ENCODE measurements around the gene EPHB4.

The EPHB4 gene

DNA sequence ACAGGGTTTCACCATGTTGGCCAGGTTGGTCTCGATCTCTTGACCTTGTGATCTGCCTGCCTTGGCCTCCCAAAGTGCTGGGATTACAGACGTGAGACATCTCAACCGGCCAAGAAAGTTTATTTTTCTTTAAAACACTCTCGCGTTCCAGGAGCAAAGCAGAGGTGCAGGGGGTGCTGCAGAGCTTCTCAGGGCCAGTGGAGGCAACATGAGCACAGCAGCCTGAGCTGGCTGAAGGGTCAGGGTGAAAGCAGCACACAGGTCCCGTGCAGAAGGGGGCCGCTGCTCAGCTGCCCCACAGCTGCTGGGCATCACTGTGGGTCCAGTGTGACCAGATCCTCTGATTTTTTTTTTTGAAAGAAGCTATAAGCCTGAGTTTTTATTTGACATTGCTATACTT lies 46.1 kb downstream of the EPHB4 start:
- H3K27ac ChIP-seq: no peak overlapping the region

DNA sequence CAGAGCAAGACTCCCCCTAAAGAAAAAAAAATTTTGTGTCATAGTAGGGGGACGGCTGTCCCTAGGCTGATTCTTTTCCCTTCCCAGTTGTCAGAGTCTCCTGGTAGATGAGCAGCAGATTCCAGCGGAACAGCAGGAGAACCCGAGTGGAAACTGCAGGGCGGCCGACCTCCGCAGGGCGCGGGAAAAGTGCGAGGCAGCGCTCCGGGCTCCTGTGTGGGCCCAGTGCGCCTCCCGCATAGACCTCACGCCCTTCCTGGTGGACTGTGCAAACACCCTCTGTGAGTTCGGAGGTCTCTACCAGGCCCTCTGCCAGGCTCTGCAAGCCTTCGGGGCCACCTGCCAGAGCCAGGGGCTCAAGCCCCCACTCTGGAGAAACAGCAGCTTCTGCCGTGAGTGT lies 48.0 kb downstream of the EPHB4 start:
- no peak for TF ChIP-seq ZFX (IDR thresholded peaks at IDR 0.05; ENCODE audit: borderline replicate concordance)
- TF ChIP-seq, protein P1, sequence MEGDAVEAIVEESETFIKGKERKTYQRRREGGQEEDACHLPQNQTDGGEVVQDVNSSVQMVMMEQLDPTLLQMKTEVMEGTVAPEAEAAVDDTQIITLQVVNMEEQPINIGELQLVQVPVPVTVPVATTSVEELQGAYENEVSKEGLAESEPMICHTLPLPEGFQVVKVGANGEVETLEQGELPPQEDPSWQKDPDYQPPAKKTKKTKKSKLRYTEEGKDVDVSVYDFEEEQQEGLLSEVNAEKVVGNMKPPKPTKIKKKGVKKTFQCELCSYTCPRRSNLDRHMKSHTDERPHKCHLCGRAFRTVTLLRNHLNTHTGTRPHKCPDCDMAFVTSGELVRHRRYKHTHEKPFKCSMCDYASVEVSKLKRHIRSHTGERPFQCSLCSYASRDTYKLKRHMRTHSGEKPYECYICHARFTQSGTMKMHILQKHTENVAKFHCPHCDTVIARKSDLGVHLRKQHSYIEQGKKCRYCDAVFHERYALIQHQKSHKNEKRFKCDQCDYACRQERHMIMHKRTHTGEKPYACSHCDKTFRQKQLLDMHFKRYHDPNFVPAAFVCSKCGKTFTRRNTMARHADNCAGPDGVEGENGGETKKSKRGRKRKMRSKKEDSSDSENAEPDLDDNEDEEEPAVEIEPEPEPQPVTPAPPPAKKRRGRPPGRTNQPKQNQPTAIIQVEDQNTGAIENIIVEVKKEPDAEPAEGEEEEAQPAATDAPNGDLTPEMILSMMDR (IDR thresholded peaks at IDR 0.05): no peak
- H3K27ac ChIP-seq: no peak overlapping the region

More for the DNA sequence above, 46.1 kb downstream of the EPHB4 start:
- TF ChIP-seq, protein P1 (IDR thresholded peaks at IDR 0.05): no peak
- no peak for TF ChIP-seq ZFX (IDR thresholded peaks at IDR 0.05; ENCODE audit: borderline replicate concordance)

DNA sequence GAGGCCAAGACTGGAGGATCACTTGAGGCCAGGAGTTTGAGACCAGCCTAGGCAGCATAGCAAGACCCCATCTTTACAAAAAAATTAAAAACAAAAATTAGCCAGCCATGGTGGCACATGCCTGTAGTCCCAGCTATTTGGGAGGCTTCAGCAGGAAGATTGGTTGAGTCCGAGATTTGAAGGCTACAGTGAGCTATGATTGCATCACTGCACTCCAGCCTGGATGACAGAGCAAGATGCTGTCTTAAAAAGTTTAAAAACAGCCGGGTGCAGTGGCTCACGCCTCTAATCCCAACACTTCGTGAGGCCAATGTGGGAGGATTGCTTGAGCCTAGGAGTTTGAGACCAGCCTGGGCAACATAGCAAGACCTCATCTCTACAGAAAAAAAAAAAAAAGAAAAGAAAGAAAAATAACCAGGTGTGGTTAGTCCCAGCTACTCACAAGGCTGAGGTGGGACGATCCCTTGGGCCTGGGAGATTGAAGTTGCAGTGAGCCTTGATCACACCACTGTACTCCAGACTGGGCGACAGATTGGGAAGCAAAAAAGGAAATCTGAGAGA lies 49.2 kb downstream of the EPHB4 start:
- no peak overlapping the region for H3K27ac ChIP-seq
- no peak for TF ChIP-seq ZFX (IDR thresholded peaks at IDR 0.05; ENCODE audit: borderline replicate concordance)
- TF ChIP-seq, protein P1 (IDR thresholded peaks at IDR 0.05): no peak

DNA sequence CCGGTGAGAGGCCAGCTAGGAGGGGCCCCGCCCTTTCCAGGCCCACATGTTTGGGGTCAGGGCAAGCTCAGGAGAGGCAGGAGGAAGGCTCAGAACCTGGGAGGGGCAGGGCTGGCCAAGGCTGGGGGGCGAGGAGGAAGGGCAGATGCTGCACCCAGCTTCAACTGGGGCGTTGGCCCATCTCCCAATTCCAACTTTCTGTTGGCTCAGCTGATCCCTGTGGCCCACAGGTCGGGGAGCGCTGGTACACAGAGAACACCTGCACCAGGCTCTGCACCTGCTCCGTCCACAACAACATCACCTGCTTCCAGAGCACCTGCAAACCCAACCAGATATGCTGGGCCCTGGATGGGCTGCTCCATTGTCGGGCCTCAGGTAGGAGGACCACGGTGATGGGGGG lies 53.8 kb downstream of the EPHB4 start:
- no peak overlapping the region for H3K27ac ChIP-seq
- TF ChIP-seq, protein P1 (IDR thresholded peaks at IDR 0.05): no peak
- no peak for TF ChIP-seq ZFX (IDR thresholded peaks at IDR 0.05; ENCODE audit: borderline replicate concordance)

DNA sequence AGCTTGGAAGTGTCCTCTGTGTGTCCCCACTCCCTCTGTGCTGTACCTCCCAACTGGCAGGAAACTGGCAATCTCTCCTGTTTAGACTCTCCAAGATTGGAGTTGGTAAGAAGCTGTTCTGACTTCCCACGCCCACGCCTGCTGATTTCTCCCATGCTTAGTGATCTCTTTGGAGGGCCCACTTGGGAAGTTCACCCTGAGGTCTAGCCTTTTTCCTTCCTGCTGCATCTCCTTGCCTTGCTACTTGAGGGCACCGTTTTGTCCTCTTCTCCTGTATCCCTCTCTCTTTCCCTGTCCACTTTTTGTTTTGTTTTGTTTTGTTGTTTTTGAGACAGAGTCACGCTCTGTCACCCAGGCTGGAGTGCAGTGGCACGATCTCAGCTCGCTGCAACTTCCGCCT lies 58.5 kb downstream of the EPHB4 start:
- H3K27ac ChIP-seq: no peak overlapping the region
- TF ChIP-seq, protein P1 (IDR thresholded peaks at IDR 0.05): no peak
- no peak for TF ChIP-seq ZFX (IDR thresholded peaks at IDR 0.05; ENCODE audit: borderline replicate concordance)

DNA sequence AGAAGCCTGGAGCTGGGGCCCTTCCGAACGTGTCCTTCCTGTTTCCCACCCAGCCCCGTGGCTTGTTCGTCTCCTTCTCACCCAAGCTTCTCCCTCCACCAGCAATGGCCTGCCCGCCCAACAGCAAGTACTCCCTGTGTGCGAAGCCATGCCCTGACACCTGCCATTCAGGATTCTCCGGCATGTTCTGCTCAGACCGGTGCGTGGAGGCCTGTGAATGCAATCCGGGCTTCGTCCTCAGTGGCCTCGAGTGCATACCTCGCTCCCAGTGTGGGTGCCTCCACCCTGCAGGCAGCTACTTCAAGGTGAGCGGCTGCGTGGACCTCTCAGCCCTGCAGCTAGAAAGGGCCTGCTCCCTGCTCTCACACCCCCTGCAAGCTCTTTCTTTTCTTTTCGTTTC lies 62.1 kb downstream of the EPHB4 start:
- H3K27ac ChIP-seq: no peak overlapping the region
- TF ChIP-seq, protein P1 (IDR thresholded peaks at IDR 0.05): no peak
- no peak for TF ChIP-seq ZFX (IDR thresholded peaks at IDR 0.05; ENCODE audit: borderline replicate concordance)

DNA sequence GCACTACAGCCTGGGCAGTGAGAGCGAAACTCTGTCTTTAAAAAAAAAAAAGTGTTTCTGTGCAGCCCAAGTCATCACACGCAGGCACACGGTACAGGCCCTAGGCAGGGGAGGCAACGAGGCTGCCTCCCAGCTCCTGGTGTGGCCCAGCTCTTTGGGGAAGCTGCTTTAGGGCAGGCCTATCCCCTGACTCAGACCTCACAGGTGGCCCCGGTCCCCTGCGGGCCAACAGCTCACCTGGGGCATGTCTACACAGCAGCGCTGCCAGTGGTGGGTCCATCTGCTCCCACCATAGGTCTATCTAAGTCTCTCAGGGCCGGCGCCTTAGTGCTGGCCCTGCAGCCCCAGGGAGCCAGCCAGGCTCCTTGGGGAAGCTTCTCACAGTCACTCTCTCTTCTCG lies 62.5 kb downstream of the EPHB4 start:
- TF ChIP-seq ZFX (IDR thresholded peaks at IDR 0.05; ENCODE audit: borderline replicate concordance): no peak
- TF ChIP-seq, protein P1 (IDR thresholded peaks at IDR 0.05): no peak
- no peak overlapping the region for H3K27ac ChIP-seq
